Measurements from ENCODE around the gene ZNF438.
"Not testable (repeated sequence)": the region's sequence is repeated elsewhere in the genome, so short reads cannot be mapped to it uniquely, and the experiment has no call there.

The ZNF438 gene, protein sequence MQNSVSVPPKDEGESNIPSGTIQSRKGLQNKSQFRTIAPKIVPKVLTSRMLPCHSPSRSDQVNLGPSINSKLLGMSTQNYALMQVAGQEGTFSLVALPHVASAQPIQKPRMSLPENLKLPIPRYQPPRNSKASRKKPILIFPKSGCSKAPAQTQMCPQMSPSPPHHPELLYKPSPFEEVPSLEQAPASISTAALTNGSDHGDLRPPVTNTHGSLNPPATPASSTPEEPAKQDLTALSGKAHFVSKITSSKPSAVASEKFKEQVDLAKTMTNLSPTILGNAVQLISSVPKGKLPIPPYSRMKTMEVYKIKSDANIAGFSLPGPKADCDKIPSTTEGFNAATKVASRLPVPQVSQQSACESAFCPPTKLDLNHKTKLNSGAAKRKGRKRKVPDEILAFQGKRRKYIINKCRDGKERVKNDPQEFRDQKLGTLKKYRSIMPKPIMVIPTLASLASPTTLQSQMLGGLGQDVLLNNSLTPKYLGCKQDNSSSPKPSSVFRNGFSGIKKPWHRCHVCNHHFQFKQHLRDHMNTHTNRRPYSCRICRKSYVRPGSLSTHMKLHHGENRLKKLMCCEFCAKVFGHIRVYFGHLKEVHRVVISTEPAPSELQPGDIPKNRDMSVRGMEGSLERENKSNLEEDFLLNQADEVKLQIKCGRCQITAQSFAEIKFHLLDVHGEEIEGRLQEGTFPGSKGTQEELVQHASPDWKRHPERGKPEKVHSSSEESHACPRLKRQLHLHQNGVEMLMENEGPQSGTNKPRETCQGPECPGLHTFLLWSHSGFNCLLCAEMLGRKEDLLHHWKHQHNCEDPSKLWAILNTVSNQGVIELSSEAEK

GRCh38 chr10:31031558-31032257, at the start of gene ZNF438:
Gene ZNF438 (minus strand): TSS chr10:31031865. CDS start chr10:30877034, 154,831 bp downstream.
- peak; percentile 77 to 89 for DNase-seq (ENCODE audit: low read depth in 2 of 2, low spot score in 1 of 2)

- DNase-seq (ENCODE audit: low read depth in 2 of 2, low spot score in 1 of 2), result no peak
Measured at GRCh38 chr10:31076610-31076988, 44.9 kb upstream of the ZNF438 start.

GRCh38 chr10:31075881-31076609, 44.4 kb upstream of the ZNF438 start:
- DNase-seq (ENCODE audit: low read depth in 2 of 2, low spot score in 1 of 2), result no peak

- DNase-seq (ENCODE audit: low read depth in 2 of 2, low spot score in 1 of 2), result no peak
Measured at GRCh38 chr10:31075434-31075833, 43.8 kb upstream of the ZNF438 start.

GRCh38 chr10:31074722-31075086, 43.0 kb upstream of the ZNF438 start:
- no peak for DNase-seq (ENCODE audit: low read depth in 2 of 2, low spot score in 1 of 2)

- no peak for DNase-seq (ENCODE audit: low read depth in 2 of 2, low spot score in 1 of 2)
Measured at GRCh38 chr10:31073996-31074721, 42.5 kb upstream of the ZNF438 start.

DNA sequence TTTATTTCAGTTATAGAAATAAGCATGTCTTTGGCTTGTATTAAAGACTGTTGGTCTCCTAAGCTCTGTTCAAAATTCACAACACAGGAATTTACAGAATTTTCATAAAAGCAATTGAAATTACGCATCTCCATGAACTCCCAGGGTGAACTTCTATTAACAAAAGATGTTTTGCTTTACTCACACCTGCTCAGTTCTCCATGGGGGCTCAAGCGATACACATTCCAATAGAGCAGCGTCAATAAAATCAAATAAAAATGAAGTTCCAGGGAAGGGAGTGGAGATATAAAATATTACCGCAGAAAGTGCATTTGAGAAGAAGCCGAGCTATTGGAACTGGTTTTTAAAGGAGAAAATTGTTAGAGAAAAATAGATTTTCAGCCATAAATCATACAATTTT, 41.5 kb upstream of the ZNF438 start:
- no peak for DNase-seq (ENCODE audit: low read depth in 2 of 2, low spot score in 1 of 2)

GRCh38 chr10:31072451-31072850, 40.8 kb upstream of the ZNF438 start:
- DNase-seq (ENCODE audit: low read depth in 2 of 2, low spot score in 1 of 2), result no peak

DNA sequence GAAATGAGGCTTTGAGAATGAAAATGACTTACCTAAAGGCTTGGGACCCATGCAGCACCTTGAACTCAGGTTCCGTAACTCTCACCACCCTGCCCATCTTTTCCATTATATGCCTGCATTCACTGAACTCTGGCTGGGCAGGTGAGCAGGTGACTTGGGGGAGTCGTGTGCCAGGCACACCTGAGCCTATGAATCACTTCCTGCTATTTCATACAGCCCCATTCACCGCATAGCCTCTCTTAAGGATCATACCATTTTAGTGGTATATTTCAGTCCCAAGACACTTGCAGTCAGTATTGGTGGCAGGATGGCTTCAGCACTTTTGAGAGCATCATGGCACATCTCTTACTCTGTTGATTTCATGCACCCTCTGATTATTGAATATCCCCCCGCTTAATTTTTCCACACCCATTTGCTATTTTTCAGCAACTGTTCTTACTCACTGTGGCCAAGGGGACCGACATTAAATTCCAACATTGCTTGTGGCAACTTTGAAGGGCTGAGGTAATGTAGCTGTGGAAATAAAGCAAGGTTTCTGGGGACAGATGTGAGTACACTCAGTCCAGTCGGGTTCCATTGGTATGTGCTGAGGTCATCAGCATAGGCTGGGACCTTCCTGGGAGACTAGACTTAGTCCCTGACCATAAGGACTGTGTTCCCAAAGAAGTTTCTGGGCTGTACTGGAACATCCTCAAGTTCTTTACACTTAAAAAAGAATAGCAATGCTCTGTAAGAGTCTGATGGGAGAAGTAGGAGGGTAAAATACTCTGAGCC, 39.8 kb upstream of the ZNF438 start:
- DNase-seq (ENCODE audit: low read depth in 2 of 2, low spot score in 1 of 2), result no peak

DNA sequence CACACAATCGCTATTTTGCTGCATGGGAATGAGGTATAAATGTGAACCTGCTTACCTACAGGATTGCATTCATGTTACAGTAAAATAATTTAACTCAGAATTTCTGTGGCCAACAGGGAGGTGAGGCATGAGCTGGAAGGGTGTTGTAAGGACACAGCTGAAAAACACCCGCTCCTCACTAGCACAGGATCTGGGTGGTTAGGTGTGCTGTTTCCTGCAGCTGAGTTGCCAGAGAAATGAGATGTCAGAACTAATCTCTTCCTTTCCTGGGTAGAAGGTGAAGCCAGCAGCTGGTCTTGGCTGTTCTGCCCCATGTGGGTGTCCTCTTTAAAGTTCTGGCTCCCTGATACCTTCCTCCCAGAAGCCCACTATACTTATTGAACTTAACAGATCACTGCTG, 39.0 kb upstream of the ZNF438 start:
- no peak for DNase-seq (ENCODE audit: low read depth in 2 of 2, low spot score in 1 of 2)

DNA sequence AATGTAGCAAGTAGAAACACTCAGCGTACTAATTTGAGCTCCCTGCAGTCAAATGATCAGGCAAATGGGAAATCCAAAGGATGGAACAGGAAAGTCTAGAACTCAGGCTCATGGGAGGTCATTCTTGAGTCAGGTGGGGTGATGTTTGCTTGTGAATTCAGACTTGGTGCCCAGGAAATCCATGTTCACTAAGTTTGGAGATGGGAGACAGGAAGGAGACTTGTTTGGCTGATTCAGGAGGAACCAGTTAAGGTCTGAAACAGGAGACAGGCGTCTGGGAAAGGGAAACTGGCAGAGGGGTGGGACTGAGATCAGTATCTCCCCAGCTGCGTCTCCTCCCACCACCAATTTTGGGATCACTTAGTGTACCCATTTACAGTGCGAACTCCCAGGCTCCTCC, 38.4 kb upstream of the ZNF438 start:
- DNase-seq (ENCODE audit: low read depth in 2 of 2, low spot score in 1 of 2), result no peak

- no peak for DNase-seq (ENCODE audit: low read depth in 2 of 2, low spot score in 1 of 2)
Measured at GRCh38 chr10:31069411-31069810, 37.7 kb upstream of the ZNF438 start.

DNA sequence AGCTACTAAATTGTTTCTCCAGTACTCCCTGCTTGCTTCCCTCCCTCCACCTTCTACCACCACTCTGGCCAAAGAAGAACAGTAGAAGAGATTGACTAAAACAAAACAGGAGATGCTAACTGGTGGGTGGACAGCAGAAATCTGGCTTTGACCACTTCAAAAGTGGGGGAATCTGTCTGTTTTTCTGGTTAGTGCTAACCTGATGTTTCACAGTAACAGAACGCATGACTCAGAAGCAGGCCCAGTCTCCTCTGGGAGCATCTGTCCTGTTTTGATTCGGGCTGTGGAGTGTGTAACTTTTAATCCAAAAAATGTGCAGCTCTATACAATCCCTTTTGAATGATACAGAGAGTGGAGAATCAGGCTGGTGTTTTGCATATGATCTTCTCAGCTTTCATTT, 32.7 kb upstream of the ZNF438 start:
- no peak for DNase-seq (ENCODE audit: low read depth in 2 of 2, low spot score in 1 of 2)

DNA sequence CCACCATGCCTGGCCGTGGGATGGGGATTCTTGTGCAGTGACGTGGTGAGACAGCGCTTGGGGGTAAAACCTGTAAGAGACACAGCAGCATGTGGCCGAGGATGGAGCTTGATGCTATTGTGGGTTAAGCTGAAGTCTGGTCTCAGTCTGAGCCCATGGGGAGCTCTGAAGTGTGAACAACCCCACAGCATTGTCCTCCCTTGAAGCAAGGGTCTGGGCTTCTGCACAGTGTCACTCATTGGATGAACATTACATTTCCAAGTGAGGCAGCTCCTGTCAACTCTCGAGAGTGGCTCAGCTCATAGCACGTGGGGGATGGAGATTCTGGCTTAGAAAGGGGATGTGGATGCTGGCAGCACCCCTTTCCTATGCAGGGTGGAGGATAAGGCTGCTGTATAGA, 32.2 kb upstream of the ZNF438 start:
- no peak for DNase-seq (ENCODE audit: low read depth in 2 of 2, low spot score in 1 of 2)

GRCh38 chr10:31062856-31063255, 31.2 kb upstream of the ZNF438 start:
- no peak for DNase-seq (ENCODE audit: low read depth in 2 of 2, low spot score in 1 of 2)

DNA sequence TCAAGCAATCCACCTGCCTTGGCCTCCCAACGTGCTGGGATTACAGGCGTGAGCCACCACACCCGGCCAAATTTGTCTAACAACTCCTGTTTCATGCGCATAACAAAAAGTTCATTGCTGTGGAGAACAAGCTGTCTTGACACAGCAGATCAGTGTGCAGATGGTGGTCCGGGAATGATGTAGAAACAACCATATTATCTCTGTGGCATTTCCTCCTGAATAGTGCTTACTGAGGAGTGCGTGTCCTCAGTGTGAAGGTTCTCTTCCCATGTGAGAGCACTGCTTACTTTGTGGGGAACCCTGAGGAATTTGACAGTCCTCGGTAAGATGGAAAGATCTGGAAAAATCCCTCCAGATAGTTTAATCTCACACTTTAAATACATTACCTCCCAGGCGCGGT, 30.3 kb upstream of the ZNF438 start:
- DNase-seq (ENCODE audit: low read depth in 2 of 2, low spot score in 1 of 2), result no peak

- DNase-seq (ENCODE audit: low read depth in 2 of 2, low spot score in 1 of 2), result no peak
Measured at GRCh38 chr10:31058795-31059703, 27.4 kb upstream of the ZNF438 start.

GRCh38 chr10:31056678-31057077, 25.0 kb upstream of the ZNF438 start:
- DNase-seq (ENCODE audit: low read depth in 2 of 2, low spot score in 1 of 2), result not testable (repeated sequence)
